SK-N-DZ (cell line): ENCODE data around the gene ARHGAP5.
A peak's percentile ranks its signal among the peaks of the same experiment; 100 is the strongest.

Experiments used
- DNase-seq: peaks from one replicate; pipeline ENCODE4 v3.0.0-alpha.2; 2015; ENCODE audit warnings: low spot score

Gene ARHGAP5

DNA sequence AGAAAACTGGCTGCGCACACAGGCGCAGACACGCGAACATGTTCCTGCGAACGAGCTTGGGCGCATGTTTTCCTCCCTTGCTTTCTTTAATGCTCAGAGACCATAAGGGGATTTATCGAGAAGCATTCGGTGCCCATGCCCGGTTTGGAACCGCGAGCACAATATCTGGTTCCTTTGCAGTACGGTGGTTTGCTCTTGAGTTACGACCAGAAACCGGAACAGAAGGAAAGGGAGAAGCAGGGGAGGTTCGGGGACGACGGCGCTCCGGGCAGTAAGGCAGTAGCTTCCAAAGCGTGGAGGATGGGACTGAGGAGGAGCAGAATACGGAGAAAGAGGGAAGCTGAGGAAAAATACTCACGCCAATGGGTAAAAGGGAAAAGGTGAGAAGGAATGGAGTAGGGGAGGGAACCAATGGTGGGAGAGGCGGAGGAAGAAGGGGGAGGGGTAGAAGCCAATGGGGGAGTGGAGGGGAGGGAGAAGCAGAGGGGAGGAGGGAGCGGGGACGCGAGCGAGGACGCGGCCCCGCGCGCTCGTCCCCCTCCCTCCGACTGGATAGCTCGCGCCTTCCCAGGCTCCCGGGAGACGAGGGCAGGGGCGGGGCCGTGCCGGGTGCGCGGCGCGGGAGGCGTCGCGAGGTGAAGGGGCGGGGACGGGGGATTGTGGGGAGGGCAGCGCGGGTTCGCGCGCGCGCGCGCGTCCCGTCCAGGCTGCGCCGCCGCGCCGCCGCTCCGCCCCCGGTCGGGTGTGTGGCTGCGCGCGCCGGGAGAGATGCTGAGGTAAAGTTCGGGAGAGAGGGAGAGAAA lies 625 bp upstream of the ARHGAP5 start:
- peak; percentile 94 for DNase-seq

DNA sequence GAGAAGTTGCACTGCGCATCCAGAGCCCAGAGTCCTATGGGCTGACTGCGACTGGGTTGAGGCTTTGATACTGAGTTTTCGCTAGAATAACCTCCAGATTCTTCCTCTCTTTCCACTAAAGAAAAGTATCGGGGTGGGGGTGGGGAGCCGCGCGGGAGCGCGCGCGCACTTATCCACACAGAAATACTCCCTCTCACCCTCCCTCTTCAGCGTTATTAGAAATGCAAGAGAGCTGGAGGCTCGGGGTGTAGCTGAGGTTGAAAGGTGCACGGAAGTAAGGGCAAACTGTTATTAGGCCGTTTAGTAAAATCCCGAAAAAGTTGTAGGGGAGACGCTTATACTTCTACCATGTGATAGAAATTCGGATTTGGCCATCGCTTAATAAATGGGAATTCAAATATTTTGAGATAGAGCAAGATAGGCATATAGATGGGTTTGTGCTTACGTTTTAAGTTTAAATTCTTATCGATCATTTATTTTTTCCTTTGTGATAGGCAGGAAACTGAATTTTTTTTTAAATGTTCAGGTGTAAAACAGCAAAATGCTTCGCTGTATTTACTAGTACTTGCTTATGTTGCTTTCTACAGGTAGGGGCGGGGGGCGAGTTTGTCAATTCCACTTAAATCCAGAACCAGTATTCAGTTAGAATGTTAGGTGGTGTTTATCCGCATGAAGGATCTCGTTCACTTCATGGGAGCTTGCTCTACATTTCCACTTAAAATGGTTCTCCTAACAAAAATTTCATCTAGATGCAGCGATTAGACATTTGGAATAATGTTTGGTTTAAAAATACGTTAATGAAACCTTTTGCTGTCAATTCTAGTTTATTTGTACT lies 1.1 kb downstream of the ARHGAP5 start:
- DNase-seq, result peak; percentile 36

DNA sequence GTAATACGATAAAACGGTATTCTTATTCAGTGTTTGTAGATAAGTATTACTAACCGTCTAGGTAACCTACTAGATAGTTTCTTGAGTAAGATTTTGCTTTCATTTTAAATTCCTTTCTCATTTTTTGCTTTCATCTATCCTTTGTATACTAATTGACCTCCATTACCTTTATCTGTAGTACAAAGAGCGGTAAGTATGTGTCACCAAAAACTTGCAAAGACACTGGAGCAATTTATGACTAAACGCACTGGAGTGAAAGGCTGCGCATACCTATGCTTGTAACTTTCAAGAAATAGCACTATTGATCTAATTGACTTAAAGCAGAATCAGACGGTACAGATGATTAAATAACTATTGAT lies 1.7 kb downstream of the ARHGAP5 start:
- no peak for DNase-seq

DNA sequence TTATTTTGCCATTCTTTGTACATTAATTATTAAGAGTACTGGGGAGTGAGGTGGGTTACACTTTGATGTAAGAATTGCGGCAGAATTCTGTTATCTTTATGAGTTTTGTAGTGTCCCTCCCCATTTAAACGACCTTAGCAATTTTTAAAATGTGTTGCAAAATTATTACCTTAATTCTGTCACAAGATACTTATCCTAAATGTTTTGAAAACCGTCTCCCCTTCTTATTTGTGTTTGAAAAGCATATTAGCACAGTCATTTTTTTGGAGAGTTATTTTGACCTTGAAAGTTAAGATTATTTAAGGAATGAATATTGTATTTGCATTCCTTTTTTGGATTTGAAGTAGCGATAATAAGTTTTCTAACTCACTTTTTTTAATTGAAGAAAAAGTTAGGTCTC lies 2.2 kb downstream of the ARHGAP5 start:
- DNase-seq, result no peak

DNA sequence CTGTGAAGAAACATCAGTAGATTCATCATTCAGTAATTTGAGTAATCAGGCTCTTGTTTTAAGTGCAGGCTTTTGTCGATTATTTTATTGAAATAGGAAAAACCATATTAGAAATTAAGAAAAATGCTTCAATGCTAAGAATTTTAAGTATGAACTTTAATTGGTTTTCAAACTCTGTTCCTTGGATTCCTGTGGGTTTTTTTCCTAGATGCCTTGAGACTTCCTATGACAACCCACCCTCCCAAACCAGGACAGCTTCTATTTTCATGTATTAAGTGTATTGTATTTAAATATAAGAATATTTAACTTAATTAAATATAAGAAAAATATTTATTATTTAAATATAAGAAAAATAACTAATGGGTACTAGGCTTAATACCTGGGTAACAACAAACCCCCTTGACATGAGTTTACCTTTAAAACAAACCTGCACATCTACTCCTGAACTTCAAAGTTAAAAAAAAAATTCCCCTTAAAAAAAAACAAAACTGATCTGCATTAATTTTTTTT lies 3.0 kb downstream of the ARHGAP5 start:
- no peak for DNase-seq

DNA sequence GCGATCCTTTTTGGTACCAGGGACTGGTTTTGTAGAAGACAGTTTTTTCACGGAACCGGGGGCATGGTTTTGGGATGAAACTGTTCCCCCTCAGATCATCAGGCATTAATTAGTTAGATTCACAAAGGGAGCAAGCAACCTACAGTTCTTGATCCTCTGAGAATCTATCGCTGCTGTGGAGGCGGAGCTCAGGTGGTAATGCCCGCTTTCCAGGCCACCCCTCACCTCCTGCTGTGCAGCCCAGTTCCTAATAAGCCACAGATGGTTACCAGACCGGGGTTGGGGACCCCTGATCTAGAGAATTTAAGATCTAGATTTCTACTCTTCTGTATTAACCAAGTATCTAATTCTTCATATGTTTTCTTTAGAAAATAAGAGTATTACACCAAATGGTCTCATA lies 4.8 kb downstream of the ARHGAP5 start:
- no peak for DNase-seq

DNA sequence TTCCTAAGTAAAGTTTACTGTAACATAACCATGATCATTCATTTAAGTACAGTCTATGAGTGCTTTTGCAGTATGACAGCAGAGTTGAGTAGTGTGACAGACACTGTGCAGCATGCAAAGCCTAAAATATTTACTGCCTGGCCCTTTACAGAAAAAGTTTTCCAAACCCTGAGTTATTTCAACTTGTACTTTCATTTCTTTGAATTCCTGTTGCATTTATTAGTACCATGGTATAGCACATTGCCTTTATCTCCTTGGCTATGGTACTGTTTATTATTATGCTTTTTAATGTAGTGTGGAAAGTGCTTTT lies 6.2 kb downstream of the ARHGAP5 start:
- DNase-seq, result no peak

DNA sequence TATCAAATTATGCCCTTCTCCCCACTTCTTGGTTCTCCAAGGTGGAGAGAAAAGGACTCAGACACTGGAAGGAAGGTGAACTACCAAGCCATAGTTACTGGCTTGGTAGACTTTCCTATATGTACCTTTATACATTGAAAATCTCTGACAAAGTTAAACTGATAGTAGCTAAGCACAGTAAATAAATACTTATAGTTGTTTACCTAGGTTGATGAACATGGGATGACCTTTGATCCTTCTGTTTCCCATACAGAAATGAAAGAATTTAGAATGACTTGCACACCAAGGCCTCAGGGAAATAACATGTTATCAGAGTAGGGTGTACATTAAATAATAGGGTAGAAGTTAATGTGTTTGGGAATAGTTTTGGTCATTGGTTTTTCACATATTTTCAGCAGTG lies 6.7 kb downstream of the ARHGAP5 start:
- no peak for DNase-seq

DNA sequence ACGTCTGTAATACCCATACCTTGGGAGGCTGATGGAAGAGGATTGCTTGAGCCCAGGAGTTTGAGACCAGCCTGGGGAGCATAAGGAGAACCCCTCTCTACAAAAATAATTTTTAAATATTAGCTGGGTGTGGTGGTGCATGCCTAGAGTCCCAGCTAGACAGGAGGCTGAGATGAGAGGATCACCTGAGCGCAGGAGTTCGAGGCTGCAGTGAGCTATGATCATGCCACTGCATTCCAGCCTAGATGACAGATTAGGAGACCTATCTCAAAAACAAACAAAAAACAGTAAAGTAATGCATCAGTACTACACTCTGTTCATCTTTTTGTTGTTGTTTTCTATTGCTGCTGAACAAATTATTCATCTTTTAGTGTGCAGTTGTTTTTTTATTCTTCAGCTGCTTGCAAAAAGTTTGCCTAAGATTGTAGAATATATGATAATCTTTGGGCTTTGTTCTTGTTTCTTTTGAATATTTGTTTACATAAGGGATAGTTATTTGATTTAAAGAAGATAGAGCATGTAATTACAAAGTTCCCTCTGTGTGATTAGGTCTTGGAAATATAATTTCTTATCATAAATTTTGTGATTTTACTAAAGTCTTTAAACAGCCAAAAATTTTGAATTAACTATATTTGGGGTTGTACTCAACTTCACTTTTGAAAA lies 8.2 kb downstream of the ARHGAP5 start:
- no peak for DNase-seq

DNA sequence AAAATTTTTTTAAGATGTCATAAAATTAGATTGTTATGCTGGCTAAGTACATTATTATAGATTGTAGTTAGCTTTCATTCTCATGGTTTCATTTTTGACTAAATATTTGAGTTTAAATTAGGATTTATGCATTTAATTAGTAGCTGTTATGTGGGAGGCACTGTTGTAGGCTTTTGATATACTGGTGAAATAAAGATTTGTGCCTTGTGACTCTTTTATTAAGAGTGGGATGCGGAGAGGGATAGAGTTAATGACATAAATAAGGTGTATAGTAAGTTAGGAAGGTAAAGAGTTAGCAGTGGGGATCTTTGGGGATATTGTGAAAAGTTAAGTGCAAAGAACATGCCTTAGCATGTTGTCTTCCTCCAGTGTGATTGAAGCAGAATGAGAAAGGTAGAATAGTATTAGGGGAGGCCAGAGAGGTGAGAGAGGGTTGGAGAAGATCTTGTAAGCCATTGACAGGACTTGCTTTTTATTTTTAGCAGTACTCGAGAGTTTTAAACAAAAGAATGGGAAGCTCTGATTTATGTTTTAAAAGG lies 8.8 kb downstream of the ARHGAP5 start:
- DNase-seq, result no peak

DNA sequence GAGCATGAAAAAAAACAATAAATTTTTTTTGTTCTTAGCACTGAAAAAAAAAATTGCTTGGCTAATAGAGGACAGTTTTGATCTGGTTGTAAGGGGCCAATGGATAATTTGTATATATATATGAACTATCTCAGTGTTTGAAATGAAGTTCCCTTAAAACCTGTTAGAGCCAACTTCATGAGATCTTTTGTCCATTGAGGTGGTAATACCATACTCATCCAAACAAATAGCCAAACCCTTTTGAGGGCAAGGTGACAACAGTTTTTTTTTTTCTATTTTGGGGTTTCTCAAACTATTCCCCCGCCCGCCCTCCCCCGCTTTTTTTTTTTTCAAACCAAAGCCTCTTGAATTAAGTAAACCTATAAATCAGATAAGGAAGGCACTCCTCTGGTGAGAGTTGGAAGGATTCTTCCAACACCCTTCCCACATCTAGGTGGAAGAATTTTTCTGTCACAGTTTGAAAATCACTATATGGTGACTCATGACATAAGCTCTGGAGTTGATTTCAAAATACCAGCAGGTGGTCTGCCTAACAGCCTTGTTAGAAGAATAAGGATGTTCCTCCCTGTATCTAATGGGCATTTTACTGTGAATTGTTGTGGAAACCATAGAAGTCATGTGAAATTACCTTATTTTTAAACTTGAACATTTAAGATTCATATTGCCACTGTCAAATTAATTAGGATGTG lies 10.2 kb downstream of the ARHGAP5 start:
- DNase-seq, result no peak

DNA sequence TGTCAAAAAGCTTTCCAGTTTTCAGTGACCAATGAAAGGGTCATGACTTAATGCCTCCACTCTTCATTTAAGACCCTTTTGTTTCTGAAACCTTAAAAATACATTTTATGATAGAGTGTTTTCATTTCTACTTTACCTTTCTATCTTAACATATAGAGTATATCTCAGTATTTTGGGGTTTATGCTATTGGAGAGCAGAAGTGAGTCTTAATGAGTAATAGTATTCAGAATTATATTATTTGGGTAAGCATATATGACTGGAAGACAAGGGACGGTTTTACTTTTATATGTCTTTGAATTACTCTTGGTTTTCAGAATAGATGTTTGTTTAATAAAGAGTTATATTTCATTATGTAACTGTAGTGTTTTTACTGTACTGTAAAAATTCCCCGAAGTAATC lies 10.8 kb downstream of the ARHGAP5 start:
- DNase-seq, result no peak

DNA sequence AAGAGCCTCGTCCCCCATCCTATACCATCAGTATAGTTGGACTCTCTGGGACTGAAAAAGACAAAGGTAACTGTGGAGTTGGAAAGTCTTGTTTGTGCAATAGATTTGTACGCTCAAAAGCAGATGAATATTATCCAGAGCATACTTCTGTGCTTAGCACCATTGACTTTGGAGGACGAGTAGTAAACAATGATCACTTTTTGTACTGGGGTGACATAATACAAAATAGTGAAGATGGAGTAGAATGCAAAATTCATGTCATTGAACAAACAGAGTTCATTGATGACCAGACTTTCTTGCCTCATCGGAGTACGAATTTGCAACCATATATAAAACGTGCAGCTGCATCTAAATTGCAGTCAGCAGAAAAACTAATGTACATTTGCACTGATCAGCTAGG lies 13.6 kb downstream of the ARHGAP5 start:
- DNase-seq, result no peak

DNA sequence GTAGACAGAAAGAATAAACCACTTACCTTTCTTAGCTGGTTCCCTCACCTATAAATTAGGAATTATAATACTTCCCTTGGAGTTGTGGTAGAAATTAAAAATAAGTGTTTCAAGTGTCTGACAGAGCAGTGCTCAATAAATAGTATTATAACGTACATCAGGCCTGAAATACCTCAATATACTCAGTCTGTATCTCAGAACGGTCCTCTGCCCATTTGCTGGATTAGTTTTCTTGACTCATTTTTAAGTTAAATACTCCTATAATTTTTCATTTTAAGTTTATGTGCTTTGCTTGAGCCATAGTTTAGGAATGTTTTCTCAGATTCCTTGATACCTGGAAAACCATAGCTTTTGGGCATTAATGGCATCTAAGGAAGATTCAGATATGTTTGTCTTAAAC lies 22.4 kb downstream of the ARHGAP5 start:
- no peak for DNase-seq

DNA sequence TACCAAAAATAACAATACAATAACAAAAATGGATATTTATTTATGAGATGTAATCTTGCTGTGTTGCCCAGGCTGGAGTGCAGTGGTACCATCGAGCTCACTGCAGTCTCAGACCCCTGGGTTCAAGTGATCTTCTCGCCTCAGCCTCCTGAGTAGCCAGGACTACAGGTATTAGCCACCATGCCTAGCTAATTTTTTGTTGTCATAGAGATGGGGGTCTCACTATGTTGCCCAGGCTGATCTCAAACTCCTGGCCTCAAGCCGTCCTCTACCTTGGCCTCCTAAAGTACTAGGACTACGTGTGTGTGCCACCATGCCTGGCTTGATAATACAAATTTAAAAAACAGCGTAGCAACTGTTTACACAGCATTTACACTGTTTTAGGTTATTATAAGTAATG lies 23.1 kb downstream of the ARHGAP5 start:
- DNase-seq, result no peak

DNA sequence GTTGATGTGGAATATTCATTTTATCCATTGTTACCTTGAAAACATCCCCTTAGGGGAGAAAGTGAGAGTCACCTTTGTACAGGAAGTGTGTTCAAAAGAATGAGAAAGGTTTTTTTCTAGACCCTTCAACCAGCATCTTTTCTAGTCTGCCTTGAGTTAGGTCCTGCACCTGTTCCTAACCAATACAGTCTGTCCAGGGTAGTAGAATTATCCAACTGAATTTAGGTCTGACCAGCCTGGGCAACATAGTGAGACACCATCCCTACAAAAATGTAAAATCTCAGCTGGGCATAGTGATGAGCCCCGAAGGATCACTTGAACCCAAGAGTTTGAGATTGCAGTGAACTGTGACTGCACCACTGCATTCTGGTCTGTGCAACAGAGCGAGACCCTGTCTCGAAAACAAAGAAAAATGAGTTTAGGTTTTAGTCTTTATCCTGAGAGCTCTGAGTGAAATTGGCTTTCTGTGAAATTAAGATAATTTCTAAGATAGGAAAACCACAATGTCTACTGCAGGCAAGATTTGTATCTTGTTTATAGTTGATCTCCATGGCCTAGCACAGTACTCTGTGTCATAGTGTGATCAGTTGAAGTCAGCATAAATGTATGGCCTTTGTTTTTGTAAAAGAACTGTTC lies 25.2 kb downstream of the ARHGAP5 start:
- peak; percentile 63 for DNase-seq

DNA sequence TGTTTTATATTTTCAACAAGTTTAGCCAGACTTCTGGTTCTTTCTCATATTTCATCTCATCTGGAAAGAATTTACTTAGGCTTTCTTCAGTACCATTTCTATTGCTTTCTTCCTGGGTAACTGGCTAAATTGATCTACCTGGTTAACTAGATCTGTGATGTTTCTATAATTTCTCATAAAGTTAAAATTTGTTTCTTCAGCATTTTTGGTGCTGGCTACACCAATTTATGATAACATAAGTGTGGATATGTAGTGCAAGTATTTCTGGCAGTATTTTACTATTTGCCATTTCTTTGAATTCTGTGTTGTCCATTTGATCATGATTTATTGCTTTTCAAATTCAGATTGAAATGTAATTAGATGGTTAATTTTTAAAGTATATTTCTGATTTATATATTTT lies 25.9 kb downstream of the ARHGAP5 start:
- no peak for DNase-seq

DNA sequence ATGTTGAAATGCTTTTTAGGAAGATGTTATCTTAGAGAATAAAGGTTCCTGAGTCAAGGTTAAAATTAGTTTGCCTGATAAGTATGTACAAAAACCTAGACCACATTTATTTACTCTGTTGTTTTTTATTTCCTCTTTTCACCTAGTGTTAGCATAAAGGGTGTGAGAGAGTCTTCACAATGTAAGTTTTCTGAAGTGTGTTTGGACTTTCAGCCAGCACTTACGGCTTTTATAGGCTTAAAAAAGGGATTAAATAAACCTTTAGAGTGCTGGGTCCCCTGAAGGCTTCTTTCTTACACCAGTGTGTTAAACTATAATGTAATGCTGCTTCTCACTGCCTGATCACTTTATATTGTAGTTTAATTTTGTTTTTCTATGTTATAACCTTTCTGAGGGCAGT lies 27.2 kb downstream of the ARHGAP5 start:
- no peak for DNase-seq

DNA sequence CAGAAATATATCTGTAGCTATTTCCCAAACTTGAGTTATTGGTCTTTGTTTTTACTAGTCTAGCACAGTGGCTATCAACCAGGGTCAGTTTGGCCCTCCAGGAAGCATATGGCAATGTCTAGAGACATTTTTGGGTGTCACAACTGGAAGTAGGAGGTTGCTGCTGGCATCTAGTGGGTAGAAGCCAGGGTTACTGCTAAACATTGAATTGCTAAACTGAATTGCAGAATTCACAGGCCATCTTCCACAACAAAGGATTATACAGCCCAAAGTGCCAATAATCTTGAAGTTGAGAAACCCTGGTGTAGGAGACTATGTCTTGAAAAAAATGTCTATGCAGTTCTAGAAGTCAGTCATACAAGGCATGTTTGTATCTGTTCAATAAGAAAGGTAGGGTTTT lies 27.7 kb downstream of the ARHGAP5 start:
- DNase-seq, result no peak

DNA sequence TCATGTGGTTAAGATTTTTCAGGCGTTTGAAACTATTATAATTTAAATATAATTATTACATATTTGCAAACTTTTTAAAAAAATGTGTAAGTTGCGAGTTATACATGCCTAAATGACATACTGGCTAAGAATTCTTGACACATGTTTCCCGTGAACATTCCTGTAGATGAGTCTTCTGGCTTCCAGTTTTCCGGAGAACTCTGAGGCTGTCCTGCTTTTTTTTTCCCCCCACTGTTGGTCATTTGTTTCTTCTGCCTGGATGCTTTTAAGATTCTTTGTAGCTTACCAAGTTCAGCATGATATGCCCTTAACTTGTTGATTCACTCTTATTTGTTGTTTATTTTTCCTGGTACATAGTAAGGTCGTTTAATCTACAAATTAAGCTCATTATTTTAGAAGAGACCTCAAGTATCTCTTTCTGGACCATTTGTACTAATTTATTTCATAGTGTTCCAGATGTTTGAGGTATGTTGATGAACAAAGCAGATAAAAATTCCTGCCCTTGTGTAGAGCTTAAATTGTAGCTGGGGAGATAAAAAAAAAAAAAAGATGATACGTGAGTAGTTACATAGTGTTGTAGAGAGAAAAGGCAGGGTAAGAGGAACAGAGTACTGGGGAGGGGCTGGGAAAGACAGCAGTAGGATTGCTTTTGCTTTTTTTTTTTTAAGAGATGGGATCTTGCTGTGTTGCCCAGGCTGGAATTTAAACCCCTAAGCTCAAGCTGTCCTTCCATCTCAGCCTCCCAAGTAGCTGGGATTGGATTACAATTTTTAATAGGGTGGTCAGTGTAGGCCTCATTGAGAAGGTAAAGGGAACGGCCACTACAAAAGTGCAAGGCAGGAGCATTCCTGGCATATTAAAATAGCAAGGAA lies 32.8 kb downstream of the ARHGAP5 start:
- no peak for DNase-seq
